GM10266 (cell line): ENCODE results near the gene TAX1BP3.

Experiments
- DNase-seq: peaks from one replicate; pipeline ENCODE4 v3.0.0; 2012; ENCODE audit errors: extremely low spot score
- CTCF ChIP-seq: IDR thresholded peaks from 2 replicates; pipeline ENCODE4 v1.5.1; 2012; ENCODE audit warnings: mild to moderate bottlenecking, low read depth; ENCODE audit not compliant: control insufficient read depth, insufficient read depth; ENCODE audit errors: missing control alignments

Gene TAX1BP3

GRCh38 chr17:3675886-3676285 lies 7.5 kb upstream of the TAX1BP3 start:
- no peak for DNase-seq
- TF ChIP-seq CTCF = no peak

- DNase-seq = no peak
- no peak for TF ChIP-seq CTCF
Measured at GRCh38 chr17:3672571-3672970, 4.2 kb upstream of the TAX1BP3 start.

- no peak for TF ChIP-seq CTCF
- DNase-seq = no peak
Measured at GRCh38 chr17:3669548-3669947, 1.2 kb upstream of the TAX1BP3 start.

GRCh38 chr17:3669085-3669347 lies 638 bp upstream of the TAX1BP3 start:
- TF ChIP-seq CTCF = no peak
- DNase-seq = no peak

- no peak for TF ChIP-seq CTCF
- DNase-seq = peak; percentile 58
Measured at GRCh38 chr17:3667366-3668278, 756 bp downstream of the TAX1BP3 start.

GRCh38 chr17:3666516-3666915 lies 1.9 kb downstream of the TAX1BP3 start:
- TF ChIP-seq CTCF = no peak
- no peak for DNase-seq

GRCh38 chr17:3665834-3666233 lies 2.5 kb downstream of the TAX1BP3 start:
- no peak for DNase-seq
- TF ChIP-seq CTCF = no peak
